Nephron progenitor cell (in vitro differentiated cells): ENCODE data around the gene OSBPL2.

Experiments used
- DNase-seq: peaks from one replicate; pipeline ENCODE4 v3.0.0; 2021
- H3K27ac Mint-ChIP-seq: 2 replicates; pipeline ENCODE4 v1.8.0; 2021; ENCODE audit warnings: mild to moderate bottlenecking, moderate library complexity, mixed read lengths
- H3K27me3 Mint-ChIP-seq: 2 replicates; pipeline ENCODE4 v1.8.0; 2021; ENCODE audit warnings: mild to moderate bottlenecking, low read depth, mixed read lengths; ENCODE audit not compliant: poor library complexity
- H3K36me3 Mint-ChIP-seq: 2 replicates; pipeline ENCODE4 v1.8.0; 2021; ENCODE audit warnings: low read depth, mixed read lengths
- H3K4me1 Mint-ChIP-seq: 2 replicates; pipeline ENCODE4 v1.8.0; 2021; ENCODE audit warnings: mixed read lengths
- H3K4me3 Mint-ChIP-seq: 2 replicates; pipeline ENCODE4 v1.8.0; 2021; ENCODE audit warnings: mild to moderate bottlenecking, moderate library complexity, mixed read lengths
- H3K9me3 Mint-ChIP-seq: 2 replicates; pipeline ENCODE4 v1.8.0; 2021; ENCODE audit warnings: mild to moderate bottlenecking, moderate library complexity, mixed read lengths
- CTCF ChIP-seq: fragments of 200-600 bp; sonication (generic); IDR thresholded peaks from 2 replicates; pipeline ENCODE4 v1.5.0; 2021; ENCODE audit warnings: antibody characterized with exemption

Gene OSBPL2

GRCh38 chr20:62222972-62223371 is 15.3 kb upstream of the OSBPL2 start:
- TF ChIP-seq CTCF: no peak
- H3K4me3 Mint-ChIP-seq: no peak overlapping the region
- H3K9me3 Mint-ChIP-seq: no peaks in the 10 kb centered on the region
- peaks cover 85% of the 10 kb centered on the region for H3K27me3 Mint-ChIP-seq
- no peaks in the 10 kb centered on the region for H3K36me3 Mint-ChIP-seq
- no peak for DNase-seq
- no peak overlapping the region for H3K27ac Mint-ChIP-seq
- H3K4me1 Mint-ChIP-seq: peaks cover 4% of the 10 kb centered on the region

GRCh38 chr20:62223571-62223970 is 14.8 kb upstream of the OSBPL2 start:
- H3K27me3 Mint-ChIP-seq: peaks cover 79% of the 10 kb centered on the region

GRCh38 chr20:62224113-62224855 is 14.0 kb upstream of the OSBPL2 start:
- H3K36me3 Mint-ChIP-seq: no peaks in the 10 kb centered on the region
- no peaks in the 10 kb centered on the region for H3K9me3 Mint-ChIP-seq
- no peak for DNase-seq
- H3K4me1 Mint-ChIP-seq: peaks cover 4% of the 10 kb centered on the region
- H3K4me3 Mint-ChIP-seq: no peak overlapping the region
- H3K27ac Mint-ChIP-seq: no peak overlapping the region
- TF ChIP-seq CTCF: no peak
- H3K27me3 Mint-ChIP-seq: peaks cover 72% of the 10 kb centered on the region

More at GRCh38 chr20:62223571-62223970, 14.8 kb upstream of the OSBPL2 start:
- no peak overlapping the region for H3K4me3 Mint-ChIP-seq
- H3K9me3 Mint-ChIP-seq: no peaks in the 10 kb centered on the region
- DNase-seq: no peak
- no peak for TF ChIP-seq CTCF
- peaks cover 4% of the 10 kb centered on the region for H3K4me1 Mint-ChIP-seq
- no peaks in the 10 kb centered on the region for H3K36me3 Mint-ChIP-seq
- no peak overlapping the region for H3K27ac Mint-ChIP-seq

- peaks cover 67% of the 10 kb centered on the region for H3K27me3 Mint-ChIP-seq
- TF ChIP-seq CTCF: no peak
- no peak for DNase-seq
- H3K4me1 Mint-ChIP-seq: peaks cover 4% of the 10 kb centered on the region
- no peaks in the 10 kb centered on the region for H3K36me3 Mint-ChIP-seq
- H3K27ac Mint-ChIP-seq: no peak overlapping the region
- H3K4me3 Mint-ChIP-seq: no peak overlapping the region
- no peaks in the 10 kb centered on the region for H3K9me3 Mint-ChIP-seq
Measured at GRCh38 chr20:62225026-62225425, 13.3 kb upstream of the OSBPL2 start.

GRCh38 chr20:62225820-62226635 is 12.3 kb upstream of the OSBPL2 start:
- Mint-ChIP-seq H3K9me3 (no peaks in the 10 kb centered on the region), H3K27me3 (peaks cover 61% of the 10 kb centered on the region), H3K36me3 (no peaks in the 10 kb centered on the region), H3K27ac (no peak overlapping the region), H3K4me1 (peaks cover 2% of the 10 kb centered on the region), H3K4me3 (no peak overlapping the region)
- DNase-seq: no peak
- no peak for TF ChIP-seq CTCF
